GM18861 (cell line): ENCODE results near the gene SEMA3B.
"Not testable (repeated sequence)": the region's sequence is repeated elsewhere in the genome, so short reads cannot be mapped to it uniquely, and the experiment has no call there.

Experiments used
- ATAC-seq: cut with Tn5 transposase; IDR thresholded peaks from one replicate; pipeline ENCODE4 v1.9.1; 2021; ENCODE audit not compliant: unreplicated experiment

The SEMA3B gene

GRCh38 chr3:50312041-50312440, 43.1 kb downstream of the SEMA3B start:
- ATAC-seq = not testable (repeated sequence)

DNA sequence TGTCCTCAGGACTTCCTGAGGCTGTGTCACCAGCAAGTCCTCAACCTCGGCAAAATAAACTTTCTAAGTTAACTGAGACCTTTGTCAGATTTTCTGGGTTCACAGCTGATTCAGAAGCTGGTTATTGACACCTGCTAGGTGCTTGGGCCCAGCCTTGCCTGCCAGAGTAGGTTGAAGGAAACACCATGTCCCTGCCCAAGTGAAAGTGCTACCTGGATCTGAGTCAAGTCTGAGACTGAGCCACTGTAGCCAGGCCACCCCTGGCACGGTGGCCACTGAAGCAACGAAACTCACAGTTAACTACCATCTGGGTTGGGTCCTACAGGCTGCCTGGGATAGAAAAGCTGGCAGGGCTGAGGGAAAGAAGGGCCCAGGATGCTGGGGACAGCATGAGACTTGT, 45.4 kb downstream of the SEMA3B start:
- no peak for ATAC-seq

DNA sequence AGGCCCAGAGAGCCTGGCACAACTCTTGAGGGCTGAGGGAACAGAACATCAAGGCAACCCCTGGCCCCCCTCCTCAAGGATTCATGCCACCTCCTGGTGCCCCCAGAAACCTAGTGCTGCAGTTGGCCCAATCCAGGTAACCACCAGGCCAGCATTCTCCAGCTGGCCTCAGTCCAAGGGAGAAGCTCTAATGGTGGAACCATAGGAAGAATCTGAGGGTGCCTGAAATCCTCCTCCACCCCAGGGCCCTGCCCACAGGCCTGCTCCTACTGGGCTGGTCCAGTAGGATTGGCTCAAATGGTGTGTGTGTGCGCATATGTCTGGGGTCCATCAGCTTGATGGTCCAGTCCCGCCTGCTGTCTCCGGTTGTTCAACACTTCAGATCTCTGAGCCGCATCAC, 45.9 kb downstream of the SEMA3B start:
- ATAC-seq = no peak

DNA sequence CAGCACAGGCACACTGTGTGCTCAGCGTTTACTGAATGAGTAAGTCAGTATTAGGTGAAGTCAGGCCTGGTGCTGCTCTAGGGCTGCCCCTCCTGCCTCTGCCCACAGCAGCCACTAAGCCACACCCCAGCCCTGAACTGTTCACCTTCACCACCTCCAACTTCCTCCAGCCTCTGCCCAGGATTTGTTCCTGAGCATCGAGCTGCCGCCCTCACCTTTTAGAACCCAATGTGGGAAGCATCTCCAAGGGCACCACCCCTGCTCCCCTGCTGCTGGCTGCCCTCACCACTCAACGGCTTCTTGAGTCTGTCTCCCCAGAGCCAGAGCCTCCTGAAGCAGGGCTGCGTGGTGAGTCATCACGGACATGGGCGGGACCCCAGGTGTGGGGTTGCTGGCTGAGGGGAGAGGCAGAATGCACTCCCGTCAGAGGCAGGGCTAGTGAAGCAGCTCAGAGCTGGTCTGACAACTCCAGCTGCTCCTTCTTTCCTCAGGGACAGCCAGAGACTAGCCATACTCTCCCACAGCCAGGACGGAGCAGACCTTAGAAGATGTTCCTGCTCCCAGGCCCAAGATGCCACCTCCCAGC, 47.8 kb downstream of the SEMA3B start:
- no peak for ATAC-seq

DNA sequence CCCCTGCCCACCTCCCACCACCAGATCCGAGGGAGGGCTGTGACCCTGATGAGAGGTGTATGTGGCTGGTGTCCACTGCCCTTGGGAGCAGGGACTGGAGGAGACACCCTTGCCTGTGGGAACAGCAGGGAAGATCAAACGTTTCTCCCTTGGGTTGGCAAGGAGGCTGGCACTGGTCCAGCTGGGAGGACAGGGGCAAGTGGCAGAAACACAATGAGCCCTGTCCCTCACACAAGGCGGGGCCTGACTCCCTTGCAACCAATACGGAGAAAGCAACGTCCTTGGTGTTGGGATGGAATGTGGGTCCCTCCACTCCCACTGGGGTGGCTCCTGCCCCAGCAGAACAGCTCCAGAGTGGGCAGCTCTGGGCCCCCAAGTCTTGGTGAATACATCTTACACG, 48.4 kb downstream of the SEMA3B start:
- ATAC-seq = no peak

DNA sequence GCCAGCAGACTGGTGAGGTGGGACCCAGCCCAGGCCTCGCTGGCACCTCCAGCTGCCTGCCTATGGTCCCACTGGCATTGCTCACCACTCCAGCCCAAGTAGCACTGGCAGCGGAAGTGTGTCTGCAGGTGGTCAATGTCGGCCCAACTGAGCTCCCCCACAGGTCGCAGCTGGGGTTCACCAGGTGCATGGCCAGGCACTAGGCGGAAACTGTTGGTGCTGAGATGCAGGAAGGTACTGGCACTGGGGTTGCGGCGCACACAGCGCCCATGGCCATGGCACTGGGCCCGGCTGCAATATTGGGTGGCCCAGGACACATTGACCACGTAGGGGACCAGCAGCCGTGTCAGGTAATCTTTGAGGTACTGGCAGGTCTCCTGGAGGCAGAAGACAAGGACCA, 49.2 kb downstream of the SEMA3B start:
- ATAC-seq = no peak

GRCh38 chr3:50318615-50319014, 49.7 kb downstream of the SEMA3B start:
- ATAC-seq = no peak

DNA sequence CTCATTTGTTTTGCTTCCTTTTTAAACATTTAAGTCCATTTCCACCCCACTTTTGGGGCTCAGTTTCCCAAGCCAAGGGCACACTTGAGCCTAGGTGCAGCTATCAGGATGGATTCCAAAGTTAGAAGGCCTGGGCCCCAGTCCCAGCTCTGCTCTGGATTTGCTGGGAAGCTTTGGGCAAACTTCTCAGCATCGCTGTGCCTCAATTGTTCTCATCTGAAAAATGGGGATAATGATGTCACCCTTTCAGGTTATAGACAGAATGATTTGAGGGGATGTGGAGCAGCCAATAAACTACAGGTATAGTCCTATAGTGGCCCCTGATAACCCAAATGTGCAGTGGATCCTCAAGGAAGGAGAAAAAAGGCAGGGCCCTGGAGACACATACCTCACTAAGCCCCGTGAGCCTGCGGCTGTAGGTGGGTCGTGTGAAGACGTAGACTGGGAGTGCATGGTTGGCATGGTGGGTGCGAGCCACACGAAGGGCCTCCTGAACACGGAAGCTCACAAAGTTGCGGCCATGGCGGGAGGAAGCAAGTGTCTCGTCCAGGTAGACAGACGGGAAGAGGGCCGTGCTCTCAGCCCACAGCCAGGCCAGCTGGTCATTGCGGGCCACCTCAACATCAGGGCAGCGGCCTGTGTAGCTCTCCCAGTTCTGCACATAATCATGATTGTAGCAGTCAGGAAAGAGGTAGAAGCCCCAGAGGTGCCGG, 50.4 kb downstream of the SEMA3B start:
- no peak for ATAC-seq

DNA sequence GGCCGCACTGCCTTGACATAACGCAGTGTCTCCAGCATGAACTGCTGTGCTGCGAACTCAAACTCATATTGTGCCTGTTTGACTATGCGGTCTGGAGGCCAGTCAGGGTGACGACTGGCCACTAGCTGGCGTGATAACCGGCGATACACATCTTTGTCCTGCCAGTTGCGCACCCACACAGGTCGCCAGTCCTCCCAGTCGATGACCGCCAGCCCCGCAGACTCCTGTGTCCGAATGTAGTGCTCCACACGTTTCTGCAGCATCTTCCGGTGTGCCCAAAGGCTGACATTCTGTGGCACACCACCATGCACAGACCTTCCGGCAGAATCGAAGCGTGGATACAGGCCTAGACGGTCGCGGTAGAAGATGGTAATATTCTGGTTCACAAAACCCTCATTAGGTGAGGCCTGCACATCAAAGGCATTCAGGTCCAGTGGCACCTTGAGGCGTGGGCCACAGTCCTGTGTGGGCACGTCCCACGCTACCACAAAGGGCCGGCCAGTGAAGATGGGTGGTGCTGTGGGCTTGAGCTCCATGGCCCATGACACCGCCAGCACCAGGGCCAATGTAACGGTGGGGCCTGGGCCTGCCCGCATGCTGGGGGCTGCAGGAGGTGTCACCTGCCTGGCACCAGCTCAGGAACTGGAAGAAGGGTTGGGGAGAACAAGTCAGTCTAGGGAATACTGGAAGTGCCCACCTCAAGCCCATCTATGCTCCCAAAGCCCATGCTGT, 51.1 kb downstream of the SEMA3B start:
- no peak for ATAC-seq

- ATAC-seq = peak; percentile 39
Observed at GRCh38 chr3:50320853-50321335, 51.9 kb downstream of the SEMA3B start.

- peak; percentile 58 for ATAC-seq
Observed at GRCh38 chr3:50321336-50322114, 52.6 kb downstream of the SEMA3B start.

- no peak for ATAC-seq
Observed at GRCh38 chr3:50322115-50322385, 53.1 kb downstream of the SEMA3B start.

DNA sequence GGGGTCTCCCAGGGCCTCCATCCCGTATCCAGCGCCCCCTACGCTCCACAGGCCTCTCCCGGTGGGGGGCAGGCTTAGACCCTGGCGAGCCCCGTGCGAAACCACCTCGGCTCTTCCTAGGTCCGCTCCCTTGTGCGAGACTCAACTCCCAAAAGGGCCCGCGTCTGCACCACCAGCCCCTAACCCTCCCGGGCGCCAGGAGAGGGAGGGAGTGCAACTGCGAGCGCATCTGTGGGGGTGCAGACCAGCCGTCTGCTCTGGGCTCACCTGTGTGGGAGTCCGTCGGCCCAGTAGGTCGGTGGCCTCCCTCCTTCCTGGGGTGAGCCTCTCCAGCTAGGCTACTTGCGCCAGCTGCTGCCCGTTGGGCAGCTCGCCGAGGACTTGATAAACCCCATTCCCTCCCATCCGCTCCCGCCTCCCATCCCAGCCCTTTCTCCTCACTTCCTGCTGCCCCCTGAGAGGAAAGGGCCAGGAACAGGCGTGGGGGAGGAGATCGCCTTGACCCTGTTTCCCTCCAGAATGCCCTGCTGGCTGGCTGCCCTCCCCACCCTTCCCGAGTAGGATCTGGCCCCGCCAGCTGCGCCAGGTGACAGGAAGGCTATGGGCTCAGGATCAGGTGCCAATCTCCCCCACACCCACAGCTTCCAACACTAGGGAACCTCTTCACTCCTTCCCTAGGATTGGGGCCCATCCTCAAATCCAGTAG, 53.6 kb downstream of the SEMA3B start, which contains the start of gene HYAL2:
Gene HYAL2 (minus strand): TSS at position 360 of the 706 bp plus-strand sequence. CDS start 2,256 bp downstream, outside the sequence.
- ATAC-seq = no peak

- ATAC-seq = no peak
Observed at GRCh38 chr3:50323092-50323600, 54.2 kb downstream of the SEMA3B start.

DNA sequence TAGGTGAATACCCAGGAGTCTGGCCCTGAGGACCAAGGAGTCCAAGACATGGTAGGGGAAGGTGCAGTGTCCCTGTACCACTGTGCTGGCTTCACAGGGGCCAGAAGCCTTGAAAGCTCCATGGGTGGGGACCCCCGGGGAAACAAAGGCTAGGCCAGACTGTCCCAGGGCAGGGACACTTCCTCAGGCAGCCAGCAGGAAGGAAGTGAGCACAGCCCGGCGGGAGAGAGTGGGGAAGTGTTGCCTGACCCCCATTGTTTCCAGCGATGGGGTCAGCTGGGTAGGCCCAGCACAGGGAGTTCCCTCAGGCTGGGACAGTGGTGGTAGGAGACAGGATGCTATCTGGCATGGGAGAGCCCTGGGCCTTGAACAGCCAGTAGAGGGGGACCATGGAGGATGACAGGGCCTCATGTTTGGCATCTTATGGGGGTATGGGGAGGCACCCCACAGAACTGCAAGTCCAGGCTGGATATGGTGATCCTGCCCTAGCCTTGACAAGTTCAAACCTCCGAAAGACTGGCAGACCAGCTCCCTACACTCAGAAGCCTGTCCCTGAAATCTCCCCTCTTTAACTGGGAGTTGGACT, 54.8 kb downstream of the SEMA3B start:
- ATAC-seq = no peak

DNA sequence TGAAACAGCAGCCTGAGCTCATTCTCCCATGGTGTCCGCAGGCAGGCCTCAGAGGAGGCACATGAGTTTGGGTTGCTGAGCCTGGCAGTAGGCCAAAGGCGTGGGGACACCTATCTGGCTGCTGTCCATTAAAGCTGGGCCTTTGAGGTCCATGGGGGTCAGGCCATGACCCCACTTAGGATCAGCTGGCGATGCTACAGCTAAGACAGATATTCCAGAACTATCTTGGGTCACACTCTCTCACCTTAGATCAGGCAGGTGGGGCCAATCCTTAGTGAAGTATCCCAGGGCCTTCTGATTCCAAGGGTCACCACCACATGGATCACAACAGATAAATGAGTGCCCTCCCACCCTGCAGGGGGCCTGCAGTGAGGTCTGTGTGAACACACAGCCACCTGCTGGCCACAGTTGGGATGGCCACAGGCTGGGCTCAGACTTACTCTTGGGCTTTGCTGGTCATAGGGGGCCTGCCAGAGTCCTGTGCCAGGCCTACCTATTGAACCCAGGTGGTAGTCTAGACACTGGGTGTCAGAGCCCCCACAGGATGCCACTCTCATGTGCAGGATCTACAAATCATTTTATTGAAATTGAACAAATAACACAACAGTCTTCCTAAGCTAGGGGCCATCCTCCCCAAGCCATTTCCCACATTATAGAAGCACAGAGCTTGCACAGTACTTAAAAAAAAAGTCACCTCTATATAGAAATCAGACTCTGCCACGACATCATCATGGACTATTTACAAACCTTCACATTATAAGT, 55.6 kb downstream of the SEMA3B start:
- ATAC-seq = no peak

- no peak for ATAC-seq
Observed at GRCh38 chr3:50325113-50325480, 56.1 kb downstream of the SEMA3B start.

GRCh38 chr3:50325497-50326181, 56.7 kb downstream of the SEMA3B start:
- no peak for ATAC-seq

GRCh38 chr3:50326182-50326541, 57.2 kb downstream of the SEMA3B start:
- ATAC-seq = no peak
